ENCODE results near the gene LRP2. TPM values are rescaled to one million over a fixed set of nuclear protein-coding genes. Genes with fewer than 3 reads are reported as not detected.

Gene LRP2
- total RNA-seq, 1 donor from 2014 or later: not detected

DNA sequence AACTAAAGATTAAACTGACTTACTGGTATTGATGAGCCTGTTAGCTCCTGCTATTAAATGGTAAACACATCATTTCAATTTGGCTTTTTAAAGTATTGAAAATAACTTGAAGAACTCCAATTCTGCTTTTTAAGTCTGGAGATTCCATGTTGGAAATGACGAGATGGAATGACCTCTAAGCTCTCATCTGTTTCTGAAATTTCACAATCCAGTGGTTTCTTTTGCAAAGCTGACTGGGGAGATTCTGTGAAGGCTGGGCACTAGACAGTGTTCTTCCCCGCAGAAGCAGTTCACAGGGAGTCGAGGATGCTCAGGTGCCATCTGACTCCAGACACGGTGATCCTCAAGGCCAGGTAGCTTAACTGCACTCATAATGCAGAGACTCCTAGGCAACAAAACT is 248.3 kb downstream of the LRP2 start:
- no peak overlapping the region for H3K27ac Mint-ChIP-seq (ENCODE audit: unreplicated experiment)
- TF ChIP-seq, protein P1, sequence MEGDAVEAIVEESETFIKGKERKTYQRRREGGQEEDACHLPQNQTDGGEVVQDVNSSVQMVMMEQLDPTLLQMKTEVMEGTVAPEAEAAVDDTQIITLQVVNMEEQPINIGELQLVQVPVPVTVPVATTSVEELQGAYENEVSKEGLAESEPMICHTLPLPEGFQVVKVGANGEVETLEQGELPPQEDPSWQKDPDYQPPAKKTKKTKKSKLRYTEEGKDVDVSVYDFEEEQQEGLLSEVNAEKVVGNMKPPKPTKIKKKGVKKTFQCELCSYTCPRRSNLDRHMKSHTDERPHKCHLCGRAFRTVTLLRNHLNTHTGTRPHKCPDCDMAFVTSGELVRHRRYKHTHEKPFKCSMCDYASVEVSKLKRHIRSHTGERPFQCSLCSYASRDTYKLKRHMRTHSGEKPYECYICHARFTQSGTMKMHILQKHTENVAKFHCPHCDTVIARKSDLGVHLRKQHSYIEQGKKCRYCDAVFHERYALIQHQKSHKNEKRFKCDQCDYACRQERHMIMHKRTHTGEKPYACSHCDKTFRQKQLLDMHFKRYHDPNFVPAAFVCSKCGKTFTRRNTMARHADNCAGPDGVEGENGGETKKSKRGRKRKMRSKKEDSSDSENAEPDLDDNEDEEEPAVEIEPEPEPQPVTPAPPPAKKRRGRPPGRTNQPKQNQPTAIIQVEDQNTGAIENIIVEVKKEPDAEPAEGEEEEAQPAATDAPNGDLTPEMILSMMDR (IDR thresholded peaks at IDR 0.05; ENCODE audit: partially characterized antibody, unreplicated experiment): no peak
- no peak for DNase-seq
- no peaks in the 10 kb centered on the region for H3K36me3 Mint-ChIP-seq (ENCODE audit: unreplicated experiment)
- no peaks in the 10 kb centered on the region for H3K4me1 Mint-ChIP-seq (ENCODE audit: low read depth, unreplicated experiment)
- H3K4me3 Mint-ChIP-seq (ENCODE audit: unreplicated experiment): no peak overlapping the region
- no peaks in the 10 kb centered on the region for H3K9me3 Mint-ChIP-seq (ENCODE audit: unreplicated experiment)
- H3K27me3 Mint-ChIP-seq (ENCODE audit: unreplicated experiment): no peaks in the 10 kb centered on the region

DNA sequence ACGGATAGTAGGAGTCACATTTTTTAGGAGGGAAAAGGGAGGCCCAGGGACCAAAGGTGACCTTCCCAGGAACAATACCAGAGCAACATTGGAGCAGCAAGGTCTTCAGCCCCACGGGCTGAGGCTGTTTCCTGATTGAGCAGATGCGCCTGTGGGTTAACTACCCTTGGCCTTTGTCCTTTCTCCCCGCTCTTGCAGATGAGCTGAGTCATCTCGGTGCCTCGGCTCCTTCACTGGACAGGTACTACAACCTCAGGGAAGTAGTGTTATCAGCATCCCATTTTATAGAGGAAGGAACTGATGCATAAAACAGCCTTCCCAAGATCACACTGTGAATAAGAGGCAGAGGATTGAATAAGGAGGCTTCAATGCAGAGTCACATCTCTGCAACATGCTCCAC is 249.5 kb downstream of the LRP2 start:
- Mint-ChIP-seq H3K36me3 (ENCODE audit: unreplicated experiment) (no peaks in the 10 kb centered on the region), H3K4me1 (ENCODE audit: low read depth, unreplicated experiment) (no peaks in the 10 kb centered on the region), H3K4me3 (ENCODE audit: unreplicated experiment) (no peak overlapping the region), H3K9me3 (ENCODE audit: unreplicated experiment) (no peaks in the 10 kb centered on the region), H3K27me3 (ENCODE audit: unreplicated experiment) (no peaks in the 10 kb centered on the region), H3K27ac (ENCODE audit: unreplicated experiment) (no peak overlapping the region)
- no peak for DNase-seq
- TF ChIP-seq, protein P1 (IDR thresholded peaks at IDR 0.05; ENCODE audit: partially characterized antibody, unreplicated experiment): no peak

DNA sequence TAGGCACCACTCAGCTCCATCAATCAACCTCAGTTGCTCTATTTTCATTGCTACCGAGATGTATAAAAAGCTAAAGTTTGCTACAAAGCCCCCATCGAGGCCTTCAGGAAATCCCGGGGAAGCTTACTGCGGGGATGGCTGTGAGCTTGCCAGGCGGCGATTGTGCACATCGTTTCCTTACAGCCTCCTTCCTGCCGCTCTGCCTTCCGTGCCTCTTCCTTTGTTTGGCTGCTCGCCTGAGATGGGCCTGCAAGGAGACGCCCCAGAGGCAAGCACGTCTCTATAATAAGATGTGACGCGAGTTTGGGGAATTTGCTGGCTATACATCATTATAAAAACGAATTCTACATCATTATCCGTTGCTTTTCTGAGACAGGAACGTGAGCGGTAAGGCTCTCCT is 251.4 kb downstream of the LRP2 start:
- Mint-ChIP-seq H3K36me3 (ENCODE audit: unreplicated experiment) (no peaks in the 10 kb centered on the region), H3K9me3 (ENCODE audit: unreplicated experiment) (no peaks in the 10 kb centered on the region), H3K27ac (ENCODE audit: unreplicated experiment) (no peak overlapping the region), H3K4me3 (ENCODE audit: unreplicated experiment) (no peak overlapping the region), H3K27me3 (ENCODE audit: unreplicated experiment) (no peaks in the 10 kb centered on the region), H3K4me1 (ENCODE audit: low read depth, unreplicated experiment) (no peaks in the 10 kb centered on the region)
- TF ChIP-seq, protein P1 (IDR thresholded peaks at IDR 0.05; ENCODE audit: partially characterized antibody, unreplicated experiment): no peak
- no peak for DNase-seq

DNA sequence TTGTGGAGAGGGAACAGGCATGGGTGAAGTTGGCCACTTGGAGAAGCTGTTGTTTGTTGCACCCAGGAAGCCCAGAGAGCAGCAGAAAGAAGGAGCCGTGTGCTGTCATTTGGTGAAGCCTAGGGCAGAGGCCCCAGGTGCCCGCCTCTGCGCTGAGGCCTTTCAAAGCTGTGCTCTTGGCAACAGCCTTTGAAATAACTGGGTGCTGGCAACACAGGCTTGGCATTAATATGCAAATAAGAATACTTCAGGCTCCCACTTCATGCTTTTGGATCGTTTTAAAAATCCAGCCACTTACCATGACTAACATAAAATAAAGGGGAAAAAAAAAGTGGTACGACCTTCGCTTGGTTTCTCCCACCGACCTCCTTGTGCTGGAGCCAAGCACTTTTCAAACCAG is 251.9 kb downstream of the LRP2 start:
- Mint-ChIP-seq H3K4me3 (ENCODE audit: unreplicated experiment) (no peak overlapping the region), H3K9me3 (ENCODE audit: unreplicated experiment) (no peaks in the 10 kb centered on the region), H3K4me1 (ENCODE audit: low read depth, unreplicated experiment) (no peaks in the 10 kb centered on the region), H3K36me3 (ENCODE audit: unreplicated experiment) (no peaks in the 10 kb centered on the region), H3K27me3 (ENCODE audit: unreplicated experiment) (no peaks in the 10 kb centered on the region), H3K27ac (ENCODE audit: unreplicated experiment) (no peak overlapping the region)
- TF ChIP-seq, protein P1 (IDR thresholded peaks at IDR 0.05; ENCODE audit: partially characterized antibody, unreplicated experiment): no peak
- DNase-seq: no peak

DNA sequence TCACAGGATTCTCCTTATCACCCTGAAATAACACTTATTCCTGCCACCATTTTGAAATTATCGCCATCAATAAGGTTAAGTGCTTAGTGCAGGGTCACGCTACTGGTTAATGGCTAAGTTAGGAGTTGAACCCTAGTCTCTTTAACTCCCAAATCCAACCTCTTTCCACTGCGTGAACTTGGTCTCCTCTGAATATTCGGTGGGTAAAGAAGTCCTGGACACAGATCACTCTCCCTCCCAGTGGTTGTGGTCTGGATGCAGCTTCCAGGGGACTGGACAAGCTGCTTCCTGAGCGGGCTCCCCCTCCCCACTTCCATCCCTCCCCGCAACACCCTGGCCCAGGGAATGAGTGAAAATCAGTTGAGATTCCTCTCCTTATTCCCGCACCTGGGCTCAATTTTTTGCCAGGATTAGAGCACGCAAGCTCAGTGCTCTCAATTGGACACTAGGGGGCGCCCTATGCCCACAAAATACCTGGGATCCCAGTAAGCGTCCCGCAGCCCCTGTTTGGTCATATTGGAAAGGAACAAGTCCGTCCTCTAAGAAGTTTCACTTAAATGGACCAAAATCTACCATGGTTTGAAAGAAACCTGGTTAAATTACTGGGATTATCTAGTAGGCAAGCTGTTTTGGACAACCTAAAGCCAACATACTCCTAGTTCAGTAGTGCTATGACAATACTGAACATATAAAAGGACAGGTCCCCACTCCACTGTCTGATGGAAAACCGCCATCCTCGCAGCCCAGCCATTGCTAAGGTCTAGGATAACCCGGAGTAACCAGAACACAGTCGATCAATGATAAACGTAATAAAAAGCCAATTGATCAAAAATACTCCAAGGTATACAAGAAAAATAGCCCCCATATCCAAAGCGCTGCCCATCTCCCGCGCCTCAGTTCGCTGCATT is 252.6 kb downstream of the LRP2 start:
- Mint-ChIP-seq H3K9me3 (ENCODE audit: unreplicated experiment) (no peaks in the 10 kb centered on the region), H3K27me3 (ENCODE audit: unreplicated experiment) (no peaks in the 10 kb centered on the region), H3K4me1 (ENCODE audit: low read depth, unreplicated experiment) (no peaks in the 10 kb centered on the region), H3K27ac (ENCODE audit: unreplicated experiment) (no peak overlapping the region), H3K36me3 (ENCODE audit: unreplicated experiment) (no peaks in the 10 kb centered on the region), H3K4me3 (ENCODE audit: unreplicated experiment) (no peak overlapping the region)
- DNase-seq: peak; percentile 82
- TF ChIP-seq, protein P1 (IDR thresholded peaks at IDR 0.05; ENCODE audit: partially characterized antibody, unreplicated experiment): peak; percentile 94
